Mesendoderm (in vitro differentiated cells): ENCODE measurements around the gene NKD2.

ENCODE experiments used
- DNase-seq: peaks from one replicate; pipeline ENCODE4 v3.0.0; 2013
- H2AK5ac ChIP-seq: 2 replicates; pipeline ENCODE4 v1.6.1; 2013; ENCODE audit warnings: low read length, inconsistent platforms
- H2BK120ac ChIP-seq: 2 replicates; pipeline ENCODE4 v1.6.1; 2013; ENCODE audit warnings: low read depth, mild to moderate bottlenecking, low read length, moderate library complexity, mixed read lengths
- H2BK15ac ChIP-seq: replicated peaks from 2 replicates; pipeline ENCODE4 v1.6.1; 2013; ENCODE audit warnings: low read depth, mild to moderate bottlenecking, moderate library complexity
- H2BK5ac ChIP-seq: 2 replicates; pipeline ENCODE4 v1.6.1; 2013; ENCODE audit warnings: low read length, inconsistent platforms
- H3K18ac ChIP-seq: 2 replicates; pipeline ENCODE4 v1.6.1; 2013; ENCODE audit warnings: mild to moderate bottlenecking, low read length, mixed read lengths
- H3K23ac ChIP-seq: one replicate; pipeline ENCODE4 v1.6.1; 2013; ENCODE audit warnings: low read length
- H3K27ac ChIP-seq: 2 replicates; pipeline ENCODE4 v1.5.1; 2013; ENCODE audit warnings: low read depth, mild to moderate bottlenecking, inconsistent platforms, low read length, moderate library complexity
- H3K27me3 ChIP-seq: 2 replicates; pipeline ENCODE4 v1.6.1; 2013; ENCODE audit warnings: low read length, control low read depth, mild to moderate bottlenecking, inconsistent platforms; ENCODE audit not compliant: insufficient read depth, poor library complexity
- H3K36me3 ChIP-seq: 2 replicates; pipeline ENCODE4 v1.6.1; 2013; ENCODE audit warnings: low read length, inconsistent platforms; ENCODE audit not compliant: control insufficient read depth, insufficient read depth
- H3K4ac ChIP-seq: one replicate; pipeline ENCODE4 v1.6.1; 2013; ENCODE audit warnings: low read depth, mild to moderate bottlenecking, low read length, moderate library complexity
- H3K4me1 ChIP-seq: 2 replicates; pipeline ENCODE4 v1.6.1; 2013; ENCODE audit warnings: low read depth, low read length, inconsistent platforms; ENCODE audit not compliant: control insufficient read depth
- H3K4me2 ChIP-seq: 2 replicates; pipeline ENCODE4 v1.6.1; 2013; ENCODE audit warnings: low read length
- H3K4me3 ChIP-seq: 2 replicates; pipeline ENCODE4 v1.5.1; 2013; ENCODE audit warnings: mild to moderate bottlenecking, low read length
- H3K56ac ChIP-seq: one replicate; pipeline ENCODE4 v1.6.1; 2013; ENCODE audit warnings: low read length
- H3K79me1 ChIP-seq: 2 replicates; pipeline ENCODE4 v1.6.1; 2013; ENCODE audit warnings: low read length, inconsistent platforms
- H3K79me2 ChIP-seq: 2 replicates; pipeline ENCODE4 v1.6.1; 2013; ENCODE audit warnings: mild to moderate bottlenecking, low read length; ENCODE audit not compliant: control insufficient read depth, insufficient read depth
- H3K9ac ChIP-seq: 2 replicates; pipeline ENCODE4 v1.6.1; 2013; ENCODE audit warnings: low read length, inconsistent platforms
- H4K5ac ChIP-seq: one replicate; pipeline ENCODE4 v1.6.1; 2013; ENCODE audit warnings: low read length
- H4K8ac ChIP-seq: one replicate; pipeline ENCODE4 v1.6.1; 2013; ENCODE audit warnings: low read depth, mild to moderate bottlenecking, control low read depth, low read length, moderate library complexity
- WGBS: extraction: QIAGEN DNeasy Blood & Tissue Kit; methylation state at CpG from one replicate; pipeline ENCODE4 v1.1.7; 2013; ENCODE audit warnings: low lambda C conversion rate, missing lambda C conversion rate; ENCODE audit not compliant: insufficient coverage; ENCODE audit errors: extremely low coverage; 5-methylcytosine and 5-hydroxymethylcytosine counted together

The NKD2 gene

DNA sequence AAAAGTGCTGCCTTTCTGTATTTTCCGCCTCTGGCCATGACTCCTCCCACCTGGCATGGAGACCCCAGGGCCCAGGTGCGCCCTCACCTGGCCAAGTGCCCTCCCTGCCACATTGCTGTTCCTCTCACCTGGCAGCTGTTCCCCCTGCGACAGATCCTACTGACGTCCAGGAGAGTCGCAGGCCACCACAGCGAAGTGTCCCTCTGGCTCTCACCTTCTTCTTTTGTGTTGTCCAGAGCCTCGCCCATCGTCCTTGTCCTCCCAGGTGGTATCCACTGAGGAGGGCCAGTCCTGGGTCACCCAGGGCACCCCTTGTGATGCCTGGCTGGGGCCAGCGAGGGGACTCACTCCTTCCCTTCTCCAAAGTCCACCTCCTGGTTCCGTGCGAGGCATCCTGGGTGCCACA lies 2.6 kb downstream of the NKD2 start:
- H3K4me3 ChIP-seq = no peak overlapping the region
- H3K27me3 ChIP-seq = peaks cover 8% of the 10 kb centered on the region
- peak; percentile 79 for DNase-seq

DNA sequence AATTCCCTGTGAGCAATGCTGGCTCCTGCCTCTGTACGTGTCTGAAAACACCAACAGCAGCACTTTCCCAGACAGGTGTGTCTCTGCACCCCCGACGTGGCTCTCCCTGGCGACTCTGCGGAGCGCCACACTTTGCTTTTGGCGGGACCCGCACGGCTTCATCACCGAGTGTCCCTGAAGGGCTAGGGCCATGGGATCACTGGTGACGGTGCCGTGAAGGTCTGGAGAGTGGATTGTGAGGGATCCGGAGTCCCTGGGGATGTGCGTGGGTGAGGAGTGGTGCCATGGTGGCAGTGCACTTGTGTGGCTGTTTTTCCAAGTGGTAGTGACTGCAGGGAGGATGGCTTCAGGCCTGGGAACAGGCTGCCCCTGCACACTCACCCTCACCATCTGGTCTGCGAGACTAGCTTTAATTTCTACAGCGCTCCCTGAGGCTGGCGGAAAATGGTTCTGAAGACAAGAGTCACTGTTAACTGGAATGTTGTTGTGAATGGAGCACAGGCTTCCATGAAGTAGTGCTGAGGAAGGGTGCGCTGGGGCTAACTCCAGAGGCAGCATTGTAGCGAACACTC lies 3.2 kb downstream of the NKD2 start:
- Histone ChIP-seq H3K23ac (no peak overlapping the region), H3K4me1 (no peaks in the 10 kb centered on the region), H3K79me2 (no peaks in the 10 kb centered on the region), H3K36me3 (no peaks in the 10 kb centered on the region), H3K79me1 (no peaks in the 10 kb centered on the region), H3K27me3 (peaks cover 8% of the 10 kb centered on the region), H2BK5ac (no peak overlapping the region), H3K18ac (no peak overlapping the region), H4K8ac (no peak overlapping the region), H3K4me2 (no peak overlapping the region), H2AK5ac (no peak overlapping the region), H2BK15ac (no peak overlapping the region), H2BK120ac (no peak overlapping the region), H3K56ac (no peak overlapping the region), H4K5ac (no peak overlapping the region), H3K9ac (no peak overlapping the region), H3K27ac (no peak overlapping the region), H3K4ac (no peak overlapping the region), H3K4me3 (no peak overlapping the region)
- DNase-seq = no peak
- WGBS = no CpG with 5 or more reads among the region's 19 CpGs

More for the DNA sequence above, 2.6 kb downstream of the NKD2 start:
- Histone ChIP-seq H3K56ac (no peak overlapping the region), H3K4me1 (no peaks in the 10 kb centered on the region), H3K36me3 (no peaks in the 10 kb centered on the region), H2AK5ac (no peak overlapping the region), H3K4ac (no peak overlapping the region), H3K23ac (no peak overlapping the region), H3K18ac (no peak overlapping the region), H3K27ac (no peak overlapping the region), H3K79me1 (no peaks in the 10 kb centered on the region), H3K4me2 (no peak overlapping the region), H4K8ac (no peak overlapping the region), H2BK120ac (no peak overlapping the region), H3K79me2 (no peaks in the 10 kb centered on the region), H2BK5ac (no peak overlapping the region), H2BK15ac (no peak overlapping the region), H4K5ac (no peak overlapping the region), H3K9ac (no peak overlapping the region)
- WGBS = no CpG with 5 or more reads among the region's 11 CpGs

DNA sequence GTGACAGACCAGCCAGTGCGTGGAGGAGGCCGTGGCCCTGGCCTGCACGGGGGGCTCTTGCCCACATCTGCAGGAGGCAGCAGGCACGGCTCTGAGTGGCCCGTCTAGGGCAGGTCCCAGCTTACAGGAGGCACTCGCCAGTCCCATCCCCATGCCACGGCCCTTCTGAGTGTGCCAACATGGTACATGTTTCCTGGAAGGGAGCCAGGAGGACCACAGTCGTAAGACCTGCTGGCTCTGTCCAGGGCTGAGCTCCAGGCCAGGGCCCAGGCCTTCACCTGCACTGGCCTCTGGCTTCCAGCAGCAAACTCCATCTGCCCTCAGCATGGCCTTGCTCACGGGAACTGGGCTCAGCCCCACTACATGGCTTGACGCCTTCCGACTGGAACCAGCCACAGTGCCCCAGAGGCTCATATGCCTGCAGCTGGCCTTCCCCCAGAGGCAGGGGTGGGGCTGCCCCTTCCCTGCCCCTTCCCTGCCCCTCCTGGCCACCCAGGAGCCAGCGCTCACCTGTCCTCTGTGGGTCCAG lies 3.8 kb downstream of the NKD2 start:
- H2BK15ac ChIP-seq = no peak overlapping the region
- H2AK5ac ChIP-seq = no peak overlapping the region
- H3K56ac ChIP-seq = no peak overlapping the region
- no peak for DNase-seq
- no peak overlapping the region for H3K18ac ChIP-seq
- no peaks in the 10 kb centered on the region for H3K4me1 ChIP-seq
- no peak overlapping the region for H3K4ac ChIP-seq
- H3K79me1 ChIP-seq = no peaks in the 10 kb centered on the region
- H4K8ac ChIP-seq = no peak overlapping the region
- H3K9ac ChIP-seq = no peak overlapping the region
- no peaks in the 10 kb centered on the region for H3K79me2 ChIP-seq
- no peak overlapping the region for H3K27ac ChIP-seq
- H4K5ac ChIP-seq = no peak overlapping the region
- H2BK120ac ChIP-seq = no peak overlapping the region
- H3K36me3 ChIP-seq = no peaks in the 10 kb centered on the region
- no peak overlapping the region for H3K4me2 ChIP-seq
- H2BK5ac ChIP-seq = no peak overlapping the region
- H3K4me3 ChIP-seq = no peak overlapping the region
- WGBS = no CpG with 5 or more reads among the region's 12 CpGs
- H3K27me3 ChIP-seq = peaks cover 8% of the 10 kb centered on the region
- no peak overlapping the region for H3K23ac ChIP-seq

DNA sequence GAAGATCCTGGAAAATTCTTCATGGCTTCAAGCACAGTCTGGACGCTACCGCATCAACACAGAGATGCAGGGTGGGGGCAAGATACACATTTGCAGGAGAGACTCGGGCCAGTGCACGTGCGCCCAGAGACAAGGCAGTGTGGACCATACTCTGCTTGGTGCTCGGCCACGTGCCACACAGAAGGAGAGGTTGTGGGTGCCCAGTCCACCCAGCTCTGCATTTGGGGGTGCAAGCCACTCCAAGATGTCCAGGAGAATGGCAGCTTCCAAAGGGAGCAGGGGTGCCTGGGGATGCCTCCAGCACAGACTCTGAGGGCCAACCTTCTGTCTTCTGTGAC lies 4.3 kb downstream of the NKD2 start:
- Histone ChIP-seq H3K27me3 (peaks cover 8% of the 10 kb centered on the region), H3K9ac (no peak overlapping the region), H4K5ac (no peak overlapping the region), H3K18ac (no peak overlapping the region), H3K56ac (no peak overlapping the region), H3K4me1 (no peaks in the 10 kb centered on the region), H3K4ac (no peak overlapping the region), H3K4me3 (no peak overlapping the region), H3K23ac (no peak overlapping the region), H2BK5ac (no peak overlapping the region), H3K79me1 (no peaks in the 10 kb centered on the region), H3K36me3 (no peaks in the 10 kb centered on the region), H3K27ac (no peak overlapping the region), H2AK5ac (no peak overlapping the region), H2BK120ac (no peak overlapping the region), H4K8ac (no peak overlapping the region), H2BK15ac (no peak overlapping the region), H3K4me2 (no peak overlapping the region), H3K79me2 (no peaks in the 10 kb centered on the region)
- no peak for DNase-seq
- no CpG with 5 or more reads among the region's 7 CpGs for WGBS

GRCh38 chr5:1013238-1013947 lies 4.8 kb downstream of the NKD2 start:
- no peak for DNase-seq
- H3K27me3 ChIP-seq = peaks cover 8% of the 10 kb centered on the region

DNA sequence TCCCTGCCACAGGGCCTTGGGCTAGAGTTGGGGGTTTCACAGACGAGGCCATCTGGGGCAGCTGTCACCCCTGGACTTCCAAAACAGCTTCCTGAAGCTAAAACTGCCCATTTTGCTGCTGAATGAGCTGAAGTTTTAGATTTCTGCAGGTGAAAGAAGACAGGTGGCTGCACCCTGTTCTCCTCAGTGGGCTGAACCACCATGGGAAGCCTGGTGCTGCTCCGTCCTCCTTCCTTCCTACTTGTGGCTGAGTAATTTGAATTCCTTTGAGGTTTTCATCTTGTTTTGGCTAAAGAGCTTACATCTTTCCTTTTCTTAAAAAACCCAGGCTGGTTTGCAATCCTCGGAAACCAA lies 5.3 kb downstream of the NKD2 start:
- no peak overlapping the region for H2BK15ac ChIP-seq
- H3K23ac ChIP-seq = no peak overlapping the region
- H3K79me2 ChIP-seq = no peaks in the 10 kb centered on the region
- no peak overlapping the region for H2BK5ac ChIP-seq
- H4K8ac ChIP-seq = no peak overlapping the region
- H3K4ac ChIP-seq = no peak overlapping the region
- no peak overlapping the region for H3K27ac ChIP-seq
- DNase-seq = no peak
- H3K36me3 ChIP-seq = no peaks in the 10 kb centered on the region
- WGBS = no CpG with 5 or more reads among the region's 3 CpGs
- H3K4me3 ChIP-seq = no peak overlapping the region
- peaks cover 8% of the 10 kb centered on the region for H3K27me3 ChIP-seq
- H3K4me2 ChIP-seq = no peak overlapping the region
- H3K4me1 ChIP-seq = no peaks in the 10 kb centered on the region
- no peak overlapping the region for H4K5ac ChIP-seq
- no peaks in the 10 kb centered on the region for H3K79me1 ChIP-seq
- no peak overlapping the region for H3K9ac ChIP-seq
- no peak overlapping the region for H2BK120ac ChIP-seq
- no peak overlapping the region for H2AK5ac ChIP-seq
- no peak overlapping the region for H3K18ac ChIP-seq
- no peak overlapping the region for H3K56ac ChIP-seq

More at GRCh38 chr5:1013238-1013947, 4.8 kb downstream of the NKD2 start:
- Histone ChIP-seq H3K27ac (no peak overlapping the region), H3K4me2 (no peak overlapping the region), H2AK5ac (no peak overlapping the region), H4K5ac (no peak overlapping the region), H3K23ac (no peak overlapping the region), H3K18ac (no peak overlapping the region), H3K4me1 (no peaks in the 10 kb centered on the region), H3K9ac (no peak overlapping the region), H4K8ac (no peak overlapping the region), H3K4ac (no peak overlapping the region), H3K79me1 (no peaks in the 10 kb centered on the region), H2BK5ac (no peak overlapping the region), H3K4me3 (no peak overlapping the region), H3K79me2 (no peaks in the 10 kb centered on the region), H3K36me3 (no peaks in the 10 kb centered on the region), H2BK15ac (no peak overlapping the region), H3K56ac (no peak overlapping the region), H2BK120ac (no peak overlapping the region)
- WGBS = no CpG with 5 or more reads among the region's 19 CpGs
